GM19395 (cell line): ENCODE results near the gene ANAPC5.
"Not testable (repeated sequence)": the region's sequence is repeated elsewhere in the genome, so short reads cannot be mapped to it uniquely, and the experiment has no call there.

ENCODE experiments used
- ATAC-seq: cut with Tn5 transposase; IDR thresholded peaks from one replicate; pipeline ENCODE4 v1.9.1; 2021; ENCODE audit warnings: mild to moderate bottlenecking, moderate library complexity; ENCODE audit not compliant: unreplicated experiment

ANAPC5 gene, protein sequence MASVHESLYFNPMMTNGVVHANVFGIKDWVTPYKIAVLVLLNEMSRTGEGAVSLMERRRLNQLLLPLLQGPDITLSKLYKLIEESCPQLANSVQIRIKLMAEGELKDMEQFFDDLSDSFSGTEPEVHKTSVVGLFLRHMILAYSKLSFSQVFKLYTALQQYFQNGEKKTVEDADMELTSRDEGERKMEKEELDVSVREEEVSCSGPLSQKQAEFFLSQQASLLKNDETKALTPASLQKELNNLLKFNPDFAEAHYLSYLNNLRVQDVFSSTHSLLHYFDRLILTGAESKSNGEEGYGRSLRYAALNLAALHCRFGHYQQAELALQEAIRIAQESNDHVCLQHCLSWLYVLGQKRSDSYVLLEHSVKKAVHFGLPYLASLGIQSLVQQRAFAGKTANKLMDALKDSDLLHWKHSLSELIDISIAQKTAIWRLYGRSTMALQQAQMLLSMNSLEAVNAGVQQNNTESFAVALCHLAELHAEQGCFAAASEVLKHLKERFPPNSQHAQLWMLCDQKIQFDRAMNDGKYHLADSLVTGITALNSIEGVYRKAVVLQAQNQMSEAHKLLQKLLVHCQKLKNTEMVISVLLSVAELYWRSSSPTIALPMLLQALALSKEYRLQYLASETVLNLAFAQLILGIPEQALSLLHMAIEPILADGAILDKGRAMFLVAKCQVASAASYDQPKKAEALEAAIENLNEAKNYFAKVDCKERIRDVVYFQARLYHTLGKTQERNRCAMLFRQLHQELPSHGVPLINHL

DNA sequence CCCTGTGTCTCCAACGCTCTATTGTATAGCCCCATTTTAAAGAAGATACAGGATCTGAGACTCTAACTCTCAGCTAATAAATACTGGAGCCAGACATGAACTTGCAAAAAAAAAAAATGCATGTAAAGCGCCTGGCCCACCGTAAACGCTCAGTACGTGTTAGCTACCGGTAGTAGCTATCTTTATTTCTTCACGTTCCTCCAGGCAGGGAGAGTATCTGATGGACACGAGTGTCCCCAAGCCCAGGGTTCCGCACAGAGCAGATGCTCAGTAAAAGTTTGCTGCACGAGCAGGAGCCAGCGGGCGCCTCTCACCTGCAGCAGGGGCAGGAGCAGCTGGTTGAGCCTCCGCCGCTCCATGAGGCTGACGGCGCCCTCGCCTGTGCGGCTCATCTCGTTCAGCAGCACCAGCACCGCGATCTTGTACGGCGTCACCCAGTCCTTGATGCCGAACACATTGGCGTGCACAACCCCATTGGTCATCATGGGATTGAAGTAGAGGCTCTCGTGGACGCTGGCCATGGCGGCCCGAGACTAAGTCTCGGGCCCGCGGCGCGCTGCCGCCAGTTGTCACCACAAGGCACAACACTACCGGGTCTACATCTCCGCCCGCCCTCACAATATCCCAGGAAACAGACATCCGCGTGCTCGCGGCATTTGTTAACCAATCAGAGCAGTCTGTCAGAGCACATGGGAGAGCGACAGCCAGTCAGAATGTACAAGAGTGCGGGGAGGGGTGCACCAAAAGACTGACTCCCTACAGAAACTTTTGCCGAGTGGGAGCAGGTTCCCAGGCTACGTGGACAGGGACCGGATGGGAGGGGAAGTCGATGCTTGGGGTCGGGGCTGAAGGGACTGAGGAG is at the start of gene ANAPC5:
ANAPC5 (minus strand) TSS at position 592 of the 862 bp plus-strand sequence; CDS start at position 521, 71 bp downstream.
- ATAC-seq = peak; percentile 99

DNA sequence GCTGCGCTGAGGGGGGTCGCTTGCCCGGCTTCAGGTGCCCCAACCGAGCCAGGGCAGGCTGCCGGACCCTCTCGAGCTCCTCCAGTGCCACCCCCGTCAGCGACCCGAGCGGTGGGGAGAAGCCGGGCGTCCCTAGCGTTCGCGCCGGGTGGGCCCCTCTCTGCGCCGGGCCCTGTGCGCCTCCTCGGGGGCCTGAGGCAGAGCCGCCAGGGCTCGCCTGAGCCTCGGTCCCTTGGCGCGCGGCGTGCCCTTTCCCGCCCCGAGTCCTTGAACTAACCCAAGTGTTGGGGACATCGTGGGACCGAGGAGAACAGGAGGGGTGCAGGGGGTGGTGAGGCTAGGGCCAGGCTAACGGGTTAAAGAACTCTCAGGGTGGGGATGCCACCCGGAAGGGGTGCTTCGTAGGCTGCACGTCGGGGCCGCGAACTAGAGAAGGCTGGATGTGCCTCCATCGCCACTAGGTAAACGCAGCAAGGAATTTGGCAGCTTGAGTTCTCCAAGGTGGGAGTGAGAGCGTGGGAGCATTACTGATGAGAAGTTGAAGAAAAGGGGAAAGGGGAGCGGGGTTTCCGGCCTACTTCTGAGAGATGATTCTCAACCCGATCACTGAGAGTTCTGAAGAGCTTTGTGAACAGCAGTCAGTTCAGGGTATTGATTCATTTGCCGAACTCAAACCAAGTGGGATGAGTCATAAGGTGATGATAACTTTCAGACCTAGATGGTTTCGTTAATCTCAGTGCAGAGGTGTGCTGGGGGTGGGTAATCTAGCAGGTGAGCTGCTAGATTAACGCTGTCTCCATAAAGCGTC is 48.3 kb upstream of the ANAPC5 start:
- peak; percentile 61 for ATAC-seq

DNA sequence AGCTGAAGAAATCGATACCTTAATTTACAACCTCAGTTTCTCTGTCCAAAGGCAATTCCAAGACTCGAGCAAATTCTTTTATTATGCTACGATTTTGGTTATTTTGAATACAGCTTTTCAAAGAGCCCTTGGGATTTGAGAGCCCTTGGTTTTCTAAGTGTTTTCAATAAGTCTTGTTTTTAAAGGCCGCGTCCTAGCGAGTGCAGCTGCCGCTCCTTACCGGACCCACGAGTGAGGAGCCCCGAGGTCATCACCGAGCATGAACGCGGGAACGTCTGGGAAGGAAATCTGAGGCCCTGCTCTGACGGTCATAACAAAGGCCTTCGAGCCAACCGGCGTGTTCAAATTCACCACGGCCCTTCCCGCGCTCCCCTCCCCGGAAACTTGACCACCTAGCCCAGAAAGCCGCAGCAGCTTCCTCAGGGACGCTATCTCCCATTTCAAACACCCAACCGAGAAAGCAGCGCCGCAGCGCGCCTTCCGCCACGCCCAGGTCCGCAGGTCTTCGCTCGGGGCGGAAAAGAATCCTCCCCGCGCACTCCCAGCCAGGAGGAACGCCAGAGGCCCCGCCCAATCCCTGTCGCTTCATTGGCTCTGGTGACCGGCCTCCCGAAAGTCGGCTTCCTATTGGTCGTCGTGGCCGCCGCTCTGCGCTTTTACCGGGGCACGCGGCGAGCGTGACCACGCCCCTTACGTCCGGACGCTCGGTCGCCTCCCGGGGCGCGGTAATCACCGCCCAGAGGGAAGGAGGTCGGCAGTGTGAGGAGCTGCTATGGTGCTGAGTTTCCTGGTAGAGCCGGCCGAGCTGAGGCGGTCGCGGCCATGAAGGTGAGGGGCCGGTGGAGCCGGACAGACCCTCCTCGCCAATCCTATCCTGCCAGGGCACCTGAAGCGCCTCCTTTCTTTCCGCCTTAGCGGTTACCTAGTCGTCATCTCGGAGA is 47.5 kb upstream of the ANAPC5 start, which contains the start of gene RNF34:
RNF34 (plus strand) TSS at position 728 of the 941 bp plus-strand sequence; CDS start at position 823, 95 bp downstream.
- peak; percentile 86 for ATAC-seq

DNA sequence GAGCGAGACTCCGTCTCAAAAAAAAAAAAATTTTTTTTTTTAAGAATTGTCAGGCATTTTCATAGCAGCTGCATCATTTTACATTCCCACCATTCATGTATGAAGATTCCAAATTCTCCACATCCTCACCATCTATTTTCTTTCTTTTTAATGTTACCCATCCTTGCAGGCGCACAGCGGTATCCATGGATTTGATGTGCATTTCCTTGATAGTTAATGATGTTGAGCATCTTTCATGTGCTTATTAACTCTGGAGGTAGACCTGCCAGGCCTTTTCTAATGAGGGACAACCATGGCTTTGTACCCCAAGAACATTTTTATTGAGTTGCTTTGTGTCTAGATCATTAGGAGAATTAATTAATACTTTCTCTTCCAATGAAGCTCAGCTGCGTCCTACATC is 46.1 kb upstream of the ANAPC5 start:
- ATAC-seq = no peak

DNA sequence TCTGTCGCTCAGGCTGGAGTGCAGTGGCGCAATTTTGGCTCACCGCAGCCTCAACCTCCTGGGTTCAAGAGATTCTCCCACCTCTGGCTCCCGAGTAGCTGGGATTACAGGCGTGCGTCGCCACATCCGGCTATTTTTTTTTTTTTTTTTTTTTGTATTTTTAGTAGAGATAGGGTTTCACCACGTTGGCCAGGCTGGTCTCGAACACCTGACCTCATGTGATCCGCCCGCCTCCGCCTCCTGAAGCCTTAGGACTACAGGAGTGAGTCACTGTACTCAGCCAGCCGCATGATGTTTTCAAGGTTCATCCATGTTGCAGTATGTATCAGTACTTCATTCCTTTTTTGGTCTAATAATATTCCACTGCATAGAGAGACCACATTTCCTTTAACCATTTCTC is 45.3 kb upstream of the ANAPC5 start:
- ATAC-seq = no peak

DNA sequence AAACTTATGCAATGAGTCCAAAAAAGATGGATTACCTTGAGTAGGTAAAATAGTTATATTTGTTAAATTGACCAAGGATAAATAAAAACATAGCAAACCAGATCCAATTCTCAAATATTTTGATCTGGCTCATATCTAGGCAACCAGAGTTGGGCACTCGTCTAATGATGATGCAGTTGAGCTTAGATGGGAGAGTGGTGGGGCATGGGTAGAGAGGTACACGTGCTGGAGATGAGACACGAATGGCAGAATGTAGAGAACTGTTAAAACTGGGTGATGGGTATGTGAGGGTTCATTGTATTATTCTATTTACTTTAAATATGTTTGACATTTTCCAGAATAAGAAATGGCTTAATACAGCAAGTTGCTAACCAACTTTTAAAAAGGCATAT is 40.1 kb upstream of the ANAPC5 start:
- no peak for ATAC-seq

DNA sequence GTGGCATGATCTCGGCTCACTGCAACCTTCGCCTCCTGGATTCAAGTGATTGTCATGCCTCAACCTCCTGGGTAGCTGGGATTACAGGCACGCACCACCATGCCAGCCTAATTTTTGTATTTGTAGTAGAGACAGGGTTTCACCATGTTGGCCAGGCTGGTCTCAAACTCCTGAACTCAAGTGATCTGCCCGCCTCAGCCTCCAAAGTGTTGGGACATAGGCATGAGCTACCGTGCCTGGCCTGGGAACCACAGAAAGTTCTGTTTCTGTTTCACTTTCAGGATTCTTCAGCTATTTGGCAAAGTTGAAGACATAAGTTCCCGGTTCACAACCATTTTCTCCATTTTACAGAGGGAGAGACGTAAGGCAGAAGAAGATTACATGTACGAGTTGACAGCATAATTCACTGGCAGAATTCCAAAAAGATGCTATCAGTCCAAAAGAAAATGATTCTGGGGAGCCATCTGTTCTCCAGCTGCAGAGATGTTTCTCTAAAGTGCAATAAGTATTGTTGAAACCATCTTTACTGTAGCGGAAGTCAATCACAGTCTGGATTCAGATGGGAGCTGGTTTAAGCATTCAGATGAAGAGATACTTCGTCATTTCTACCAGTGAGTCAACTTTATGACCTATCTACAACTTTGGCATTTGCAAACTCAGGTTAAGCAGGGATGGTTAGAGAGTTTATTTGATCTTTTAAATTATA is 39.6 kb upstream of the ANAPC5 start:
- no peak for ATAC-seq

DNA sequence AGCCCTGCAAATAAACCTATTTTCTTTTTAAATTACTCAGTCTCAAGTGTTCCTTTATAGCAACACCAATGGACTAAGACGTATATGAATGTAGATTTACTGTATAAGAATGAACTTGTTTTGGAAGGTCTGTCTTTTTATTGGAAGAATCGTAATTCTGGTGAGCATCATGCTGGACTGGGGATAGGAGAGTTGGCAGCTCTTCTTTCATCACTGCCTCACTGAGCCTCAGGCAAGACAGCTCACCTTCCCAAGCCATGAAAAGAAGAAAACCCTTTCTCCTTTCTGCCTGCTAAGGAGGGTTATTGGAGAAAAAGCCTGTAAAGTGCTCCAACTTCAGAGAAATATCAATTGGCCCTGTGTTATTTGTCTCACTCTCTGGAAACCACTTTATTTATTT is 38.6 kb upstream of the ANAPC5 start:
- no peak for ATAC-seq

DNA sequence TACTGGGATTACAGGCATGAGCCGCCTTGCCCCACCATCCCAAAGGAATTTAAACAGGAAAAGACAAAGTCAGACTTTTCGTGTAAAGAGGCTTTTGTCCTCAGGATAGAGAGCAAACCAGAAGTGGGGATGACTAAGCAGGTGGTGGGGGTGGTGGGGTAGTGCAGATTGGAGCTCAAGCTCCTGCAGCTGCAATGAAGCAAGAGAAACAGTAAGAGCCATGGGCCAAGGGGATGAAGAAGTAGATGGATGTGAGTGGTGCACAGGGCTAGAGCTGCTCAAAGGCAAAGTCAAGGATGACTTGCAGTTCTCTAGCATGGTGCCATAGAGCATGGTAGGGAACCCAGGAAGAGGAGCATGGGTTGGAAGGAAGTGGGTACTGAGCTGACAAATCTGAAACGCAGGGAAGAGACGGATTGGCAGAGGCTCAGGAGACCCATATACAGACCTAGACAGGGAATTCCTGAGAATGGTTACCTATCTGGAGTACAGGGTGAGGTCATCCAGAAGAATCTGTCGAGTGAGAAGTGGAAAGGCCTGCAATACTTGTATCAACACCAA is 36.3 kb upstream of the ANAPC5 start:
- no peak for ATAC-seq

DNA sequence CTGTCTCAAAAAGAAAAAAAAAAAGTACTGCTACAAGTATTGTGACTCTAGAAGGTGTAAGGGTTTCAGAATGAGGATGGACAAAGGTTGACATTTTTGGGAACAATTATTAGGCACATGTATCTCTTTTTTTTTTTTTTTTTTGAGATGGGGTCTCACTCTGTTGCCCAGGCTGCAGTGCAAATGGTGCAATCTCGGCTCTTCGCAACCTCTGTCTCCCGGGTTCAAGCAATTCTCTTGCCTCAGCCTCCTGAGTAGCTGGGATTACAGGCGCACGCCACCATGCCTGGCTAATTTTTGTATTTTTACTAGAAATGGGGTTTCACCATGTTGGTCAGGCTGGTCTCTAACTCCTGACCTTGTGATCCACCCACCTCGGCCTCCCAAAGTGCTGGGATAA is 32.7 kb upstream of the ANAPC5 start:
- not testable (repeated sequence) for ATAC-seq

DNA sequence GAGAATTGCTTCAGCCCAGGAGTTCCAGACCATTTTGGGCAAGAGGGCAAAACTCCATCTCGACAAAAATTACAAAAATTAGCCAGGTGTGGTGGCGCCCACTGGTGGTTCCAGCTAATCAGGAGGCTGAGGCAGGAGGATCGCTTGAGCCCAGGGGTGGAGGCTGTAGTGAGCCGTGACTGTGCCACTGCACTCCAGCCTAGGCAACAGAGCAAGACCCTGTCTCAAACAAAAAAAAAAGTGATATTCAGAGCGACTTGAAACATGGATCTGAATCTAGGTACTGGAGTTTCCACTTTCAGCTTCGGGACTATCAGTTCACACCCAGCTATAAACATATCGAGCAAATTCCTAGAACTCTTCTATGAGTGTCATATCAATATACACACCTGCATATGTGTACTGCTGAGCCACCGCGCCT is 31.4 kb upstream of the ANAPC5 start:
- no peak for ATAC-seq

DNA sequence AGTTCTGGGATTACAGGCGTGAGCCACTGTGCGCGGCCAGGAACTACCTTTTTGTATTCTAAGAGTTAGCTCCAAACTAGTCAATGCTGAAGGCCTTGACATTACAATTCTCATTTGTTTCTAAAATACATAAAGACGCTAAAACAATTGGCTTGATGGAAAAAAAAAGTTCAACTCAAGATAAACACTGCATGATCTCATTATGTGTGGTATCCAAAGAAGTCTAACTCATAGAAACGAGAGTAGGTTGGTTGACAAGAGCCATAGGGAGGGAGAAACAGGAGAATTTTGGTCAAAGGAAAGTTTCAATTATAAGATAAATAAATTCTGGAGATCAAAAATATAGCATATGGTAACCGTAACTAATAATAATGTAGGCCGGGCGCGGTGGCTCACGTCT is 27.7 kb upstream of the ANAPC5 start:
- ATAC-seq = no peak

DNA sequence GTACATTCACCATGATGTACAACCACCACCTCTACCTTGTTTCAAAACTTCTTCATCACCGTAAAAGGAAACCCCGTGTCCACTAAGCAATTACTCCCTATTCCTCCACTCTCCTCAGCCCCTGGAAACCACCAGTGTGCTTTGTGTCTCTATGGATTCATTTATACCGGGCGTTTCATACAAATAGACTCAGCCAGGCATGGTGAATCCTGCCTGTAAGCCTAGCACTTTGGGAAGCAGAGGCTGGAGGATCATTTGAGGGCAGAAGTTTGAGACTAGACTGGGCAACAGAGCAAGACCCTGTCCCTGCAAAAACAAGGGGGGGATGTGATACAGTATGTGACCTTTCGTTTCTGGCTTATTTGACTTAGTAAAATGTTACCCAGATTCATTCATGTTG is 26.5 kb upstream of the ANAPC5 start:
- ATAC-seq = no peak

DNA sequence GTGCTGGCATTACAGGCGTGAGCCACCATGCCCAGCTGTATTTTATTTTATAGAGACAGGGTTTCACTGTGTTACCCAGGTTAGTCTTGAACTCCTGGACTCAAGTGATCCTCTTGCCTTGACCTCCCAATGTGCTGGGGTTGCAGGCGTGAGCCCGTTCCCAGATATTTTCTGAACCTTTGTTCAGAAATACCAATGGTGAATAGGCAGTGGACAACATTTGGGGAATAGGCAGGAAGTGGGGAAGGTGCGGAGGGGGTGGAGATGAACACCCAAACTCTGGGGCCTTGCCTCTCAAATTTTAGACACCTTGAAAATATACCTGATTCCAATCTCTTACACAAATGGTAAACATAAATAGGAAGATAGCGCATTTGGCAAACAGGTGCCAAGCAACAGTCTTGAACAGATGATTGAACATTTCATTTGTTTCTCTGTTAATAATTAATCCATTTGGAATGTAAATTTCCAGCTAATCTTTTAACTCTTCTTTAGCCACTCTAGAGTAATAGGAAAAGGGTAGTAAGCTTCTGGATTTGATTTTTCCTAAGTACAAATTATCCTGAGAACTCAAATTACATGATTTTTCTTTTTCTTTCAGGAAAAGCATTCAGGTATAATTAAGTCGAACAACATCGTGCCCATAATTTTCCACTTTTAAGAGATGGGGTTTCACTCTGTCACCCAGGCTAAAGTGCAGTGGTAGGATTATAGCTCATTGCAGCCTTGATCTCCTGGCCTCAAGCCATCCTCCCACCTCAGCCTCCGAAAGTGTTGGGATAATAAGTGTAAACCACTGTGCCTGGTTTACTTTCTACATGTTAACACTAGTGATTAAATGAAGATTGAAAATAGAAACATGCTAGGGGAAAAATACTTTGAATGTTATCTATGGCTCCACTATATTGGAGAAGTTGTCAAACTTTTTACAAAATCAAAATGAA is 24.8 kb upstream of the ANAPC5 start:
- no peak for ATAC-seq

DNA sequence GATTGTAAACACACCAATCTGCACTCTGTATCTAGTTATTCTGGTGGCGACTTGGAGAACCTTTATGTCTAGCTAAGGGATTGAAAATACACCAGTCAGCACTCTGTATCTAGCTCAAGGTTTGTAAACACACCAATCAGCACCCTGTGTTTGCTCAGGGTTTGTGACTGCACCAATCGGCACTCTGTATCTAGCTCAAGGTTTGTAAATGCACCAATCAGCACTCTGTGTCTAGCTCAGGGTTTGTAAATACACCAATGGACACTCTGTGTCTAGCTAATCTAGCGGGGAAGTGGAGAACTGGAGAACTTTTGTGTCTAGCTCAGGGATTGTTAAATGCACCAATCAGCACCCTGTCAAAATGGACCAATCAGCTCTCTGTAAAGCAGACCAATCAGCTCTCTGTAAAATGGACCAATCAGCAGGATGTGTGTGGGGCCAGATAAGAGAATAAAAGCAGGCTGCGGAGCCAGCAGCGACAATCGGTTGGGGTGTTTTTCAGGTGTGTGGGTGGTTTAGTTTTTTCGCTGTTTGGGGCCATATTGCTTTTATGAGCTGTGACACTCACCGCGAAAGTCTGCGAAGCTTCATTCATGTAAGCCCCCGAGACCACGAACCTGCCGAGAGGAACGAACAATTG is 22.9 kb upstream of the ANAPC5 start:
- not testable (repeated sequence) for ATAC-seq

DNA sequence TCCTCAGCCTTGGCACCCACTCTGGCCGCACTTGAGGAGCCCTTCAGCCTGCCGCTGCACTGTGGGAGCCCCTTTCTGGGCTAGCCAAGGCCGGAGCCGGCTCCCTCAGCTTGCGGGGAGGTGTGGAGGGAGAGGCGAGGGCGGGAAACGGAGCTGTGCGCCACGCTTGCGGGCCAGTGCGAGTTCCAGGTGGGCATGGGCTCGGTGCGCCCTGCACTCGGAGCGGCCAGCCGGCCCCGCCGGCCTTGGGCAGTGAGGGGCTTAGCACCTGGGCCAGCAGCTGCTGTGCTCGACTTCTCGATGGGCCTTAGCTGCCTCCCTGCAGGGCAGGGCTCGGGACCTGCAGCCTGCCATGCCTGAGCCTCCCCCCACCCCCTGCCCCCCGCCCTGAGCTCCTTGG is 22.1 kb upstream of the ANAPC5 start:
- ATAC-seq = not testable (repeated sequence)

DNA sequence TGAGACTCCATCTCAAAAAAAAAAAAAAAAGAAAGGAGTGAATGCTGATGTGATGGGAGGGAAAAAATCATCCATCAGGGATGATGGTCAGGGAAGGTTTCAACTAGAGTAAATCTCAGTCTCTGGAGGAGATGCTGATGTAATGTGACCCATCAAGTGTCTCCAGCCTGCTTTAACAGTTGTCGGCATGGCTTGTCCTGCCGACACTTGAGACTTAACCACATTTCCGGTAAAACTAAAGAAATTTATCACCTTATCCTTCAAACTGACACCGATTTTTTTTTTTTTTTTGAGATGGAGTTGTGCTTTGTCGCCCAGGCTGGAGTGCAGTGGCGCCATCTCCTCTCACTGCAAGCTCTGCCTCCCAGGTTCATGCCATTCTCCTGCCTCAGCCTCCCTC is 21.5 kb upstream of the ANAPC5 start:
- ATAC-seq = no peak
